ENCODE data around the gene DCHS1. TPM values are rescaled to one million over a fixed set of nuclear protein-coding genes. Genes with fewer than 3 reads are reported as not detected.

Gene DCHS1
- total RNA-seq, 2 experiments from 2014 or later, result 0.40 to 0.53 TPM

DNA sequence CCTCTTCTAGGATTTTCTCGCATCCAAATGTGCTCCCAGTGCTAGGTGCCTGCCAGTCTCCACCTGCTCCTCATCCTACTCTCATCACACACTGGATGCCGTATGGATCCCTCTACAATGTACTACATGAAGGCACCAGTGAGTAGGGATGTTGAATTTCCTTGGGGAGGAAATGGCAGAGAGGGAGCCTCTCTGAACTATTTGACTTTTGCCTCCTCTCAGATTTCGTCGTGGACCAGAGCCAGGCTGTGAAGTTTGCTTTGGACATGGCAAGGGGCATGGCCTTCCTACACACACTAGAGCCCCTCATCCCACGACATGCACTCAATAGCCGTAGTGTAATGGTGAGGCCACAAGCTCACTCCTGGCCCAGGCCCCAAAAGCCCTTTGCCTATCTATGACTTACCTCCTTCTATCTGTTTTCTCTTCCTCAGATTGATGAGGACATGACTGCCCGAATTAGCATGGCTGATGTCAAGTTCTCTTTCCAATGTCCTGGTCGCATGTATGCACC, 46.0 kb downstream of the DCHS1 start:
- ChIA-PET CTCF (no interaction called here), POLR2A (interaction anchor here (3.0 kb wide), 1 partner anchor 9 kb away, joined by 16 read pairs; the partner anchor contains the start of gene TPP1)

- POLR2A ChIA-PET, result interaction anchor here (3.0 kb wide), 1 partner anchor 10 kb away, joined by 16 read pairs; the partner anchor contains the start of gene TPP1
- CTCF ChIA-PET, result no interaction called here
Observed at GRCh38 chr11:6608726-6609501, 46.7 kb downstream of the DCHS1 start.

- CTCF ChIA-PET, result interaction anchor here (0.6 to 1.5 kb wide), 3 partner anchors 11 to 130 kb away, joined by 3 to 4 read pairs (median 4); partner anchors contain the start of gene TPP1
- POLR2A ChIA-PET, result interaction anchor here (3.0 kb wide), 1 partner anchor 11 kb away, joined by 16 read pairs; the partner anchor contains the start of gene TPP1
Observed at GRCh38 chr11:6608011-6608410, 47.6 kb downstream of the DCHS1 start.

DNA sequence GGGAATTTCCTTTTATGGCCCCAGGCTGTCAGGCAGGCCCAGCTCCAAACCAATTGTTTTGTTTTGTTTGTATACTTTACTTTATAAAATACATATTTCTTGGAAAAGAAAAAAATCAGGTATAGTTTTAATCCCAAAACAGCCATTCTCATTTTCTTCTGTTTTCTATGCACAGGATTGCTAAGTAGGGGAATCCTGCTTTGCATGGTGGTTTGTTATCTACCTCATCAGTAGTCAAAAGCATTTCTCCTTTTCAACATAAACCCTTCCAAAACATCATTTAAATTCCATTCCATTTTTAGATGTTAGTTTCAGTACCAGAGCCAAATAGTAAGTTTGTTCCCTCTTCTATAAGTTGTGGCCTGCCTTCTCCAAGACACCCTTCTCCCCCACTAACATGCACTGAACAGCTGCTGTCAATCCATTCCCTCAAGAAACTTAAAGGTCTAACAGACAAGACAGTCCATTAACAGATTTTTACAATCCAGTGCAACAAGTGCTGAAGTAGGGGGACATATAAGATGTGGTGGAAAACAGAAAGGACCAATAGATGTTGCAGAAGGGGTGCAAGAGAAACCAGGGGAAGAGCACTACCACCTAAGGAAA, 48.3 kb downstream of the DCHS1 start:
- ChIA-PET POLR2A (interaction anchor here (3.0 kb wide), 1 partner anchor 12 kb away, joined by 16 read pairs; the partner anchor contains the start of gene TPP1), CTCF (interaction anchor here (0.6 to 1.5 kb wide), 5 partner anchors 11 to 130 kb away, joined by 3 to 4 read pairs (median 3); partner anchors contain the start of gene TPP1)

DNA sequence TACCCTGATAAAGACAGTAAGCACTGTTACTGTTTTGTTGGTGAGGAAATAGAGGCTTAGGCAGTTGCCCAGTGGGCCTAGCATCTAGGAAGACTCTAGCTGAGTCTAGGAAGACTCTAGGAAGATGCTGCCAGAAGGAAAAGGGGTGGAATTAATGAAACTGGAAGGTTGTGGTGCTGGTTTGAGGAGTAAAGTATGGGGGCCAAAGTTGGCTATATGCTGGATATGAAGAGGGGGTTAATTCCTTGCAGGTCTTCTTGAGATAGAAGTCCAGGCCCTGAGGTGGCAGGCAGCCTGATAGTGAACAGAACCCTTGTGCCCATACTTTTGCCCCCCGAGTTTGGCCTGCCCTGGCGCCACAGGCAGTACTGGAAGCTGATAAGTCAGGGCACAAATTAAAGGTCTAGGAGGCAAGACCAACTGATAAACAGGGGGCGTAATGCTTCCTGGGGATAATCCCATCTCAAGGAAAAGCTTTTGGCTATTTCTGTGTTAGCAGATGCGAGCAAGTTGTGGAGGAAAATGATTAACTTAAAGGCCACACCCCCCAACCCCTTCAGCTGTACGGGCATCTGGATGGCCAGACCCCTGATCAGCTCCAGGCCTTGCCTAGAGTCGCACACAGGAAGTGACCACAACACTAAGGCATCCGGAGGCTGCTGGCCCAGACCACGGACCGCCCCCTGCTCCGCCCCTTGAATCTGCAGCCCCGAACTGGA, 49.0 kb downstream of the DCHS1 start:
- POLR2A ChIA-PET, result interaction anchor here (3.0 kb wide), 1 partner anchor 12 kb away, joined by 16 read pairs; the partner anchor contains the start of gene TPP1

DNA sequence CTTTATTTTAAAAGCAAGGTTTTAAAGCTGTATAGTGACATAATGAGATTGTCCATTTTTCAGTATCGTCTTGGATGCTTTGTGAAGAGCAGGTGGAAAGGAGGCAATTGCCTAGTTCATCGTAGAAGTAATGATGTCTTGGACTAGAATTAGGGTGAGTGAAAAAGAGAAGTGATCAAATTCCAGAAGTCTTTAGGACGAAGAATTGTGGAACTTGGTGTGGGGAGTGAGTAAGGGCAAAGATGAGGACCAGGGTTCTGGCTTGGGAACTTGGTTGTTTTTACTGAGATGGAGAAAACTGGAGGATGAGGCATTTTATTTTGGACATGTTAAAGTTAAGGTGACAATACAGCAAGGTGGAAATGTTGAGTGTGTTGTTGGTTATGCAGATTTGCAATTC, 50.8 kb downstream of the DCHS1 start:
- POLR2A ChIA-PET, result interaction anchor here (0.9 to 1.7 kb wide), 4 partner anchors 13 to 124 kb away, joined by 3 to 8 read pairs (median 6); partner anchors contain the start of genes ARFIP2, MRPL17, TIMM10B and TPP1
- CTCF ChIA-PET, result interaction anchor here (0.8 to 2.0 kb wide), 10 partner anchors 8 to 150 kb away, joined by 3 to 11 read pairs (median 4); partner anchors contain the start of genes MRPL17, TAF10 and TPP1

More for the DNA sequence above, 49.0 kb downstream of the DCHS1 start:
- CTCF ChIA-PET, result interaction anchor here (0.9 to 1.5 kb wide), 3 partner anchors 11 to 41 kb away, joined by 3 to 4 read pairs (median 3); partner anchors contain the start of gene TPP1

DNA sequence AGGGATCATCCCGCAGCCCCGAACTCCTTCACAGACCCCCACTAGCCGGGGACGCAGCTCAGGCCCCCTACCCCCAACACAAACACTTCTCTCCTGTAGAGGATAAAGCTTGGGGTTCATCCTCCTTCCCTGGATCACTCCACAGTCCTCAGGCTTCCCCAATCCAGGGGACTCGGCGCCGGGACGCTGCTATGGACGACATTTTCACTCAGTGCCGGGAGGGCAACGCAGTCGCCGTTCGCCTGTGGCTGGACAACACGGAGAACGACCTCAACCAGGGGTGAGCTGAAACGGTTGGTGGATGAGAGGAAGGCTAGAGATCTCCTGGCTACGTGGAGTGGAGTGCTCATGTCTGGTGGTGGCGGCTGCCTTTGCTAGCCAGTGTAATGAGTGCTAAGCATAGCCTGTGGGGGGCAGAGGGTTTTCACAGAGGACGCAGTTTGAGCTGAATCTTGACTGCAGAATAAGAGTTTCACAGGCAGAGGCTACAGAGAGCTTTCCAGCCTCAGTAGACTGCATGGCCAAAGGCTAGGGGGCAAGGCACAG, 51.5 kb downstream of the DCHS1 start:
- POLR2A ChIA-PET, result interaction anchor here (0.7 to 1.7 kb wide), 5 partner anchors 14 to 123 kb away, joined by 3 to 8 read pairs (median 6); partner anchors contain the start of genes ARFIP2, MRPL17, TIMM10B and TPP1
- CTCF ChIA-PET, result interaction anchor here (0.8 to 2.0 kb wide), 10 partner anchors 8 to 151 kb away, joined by 3 to 11 read pairs (median 4); partner anchors contain the start of genes MRPL17, TAF10 and TPP1

DNA sequence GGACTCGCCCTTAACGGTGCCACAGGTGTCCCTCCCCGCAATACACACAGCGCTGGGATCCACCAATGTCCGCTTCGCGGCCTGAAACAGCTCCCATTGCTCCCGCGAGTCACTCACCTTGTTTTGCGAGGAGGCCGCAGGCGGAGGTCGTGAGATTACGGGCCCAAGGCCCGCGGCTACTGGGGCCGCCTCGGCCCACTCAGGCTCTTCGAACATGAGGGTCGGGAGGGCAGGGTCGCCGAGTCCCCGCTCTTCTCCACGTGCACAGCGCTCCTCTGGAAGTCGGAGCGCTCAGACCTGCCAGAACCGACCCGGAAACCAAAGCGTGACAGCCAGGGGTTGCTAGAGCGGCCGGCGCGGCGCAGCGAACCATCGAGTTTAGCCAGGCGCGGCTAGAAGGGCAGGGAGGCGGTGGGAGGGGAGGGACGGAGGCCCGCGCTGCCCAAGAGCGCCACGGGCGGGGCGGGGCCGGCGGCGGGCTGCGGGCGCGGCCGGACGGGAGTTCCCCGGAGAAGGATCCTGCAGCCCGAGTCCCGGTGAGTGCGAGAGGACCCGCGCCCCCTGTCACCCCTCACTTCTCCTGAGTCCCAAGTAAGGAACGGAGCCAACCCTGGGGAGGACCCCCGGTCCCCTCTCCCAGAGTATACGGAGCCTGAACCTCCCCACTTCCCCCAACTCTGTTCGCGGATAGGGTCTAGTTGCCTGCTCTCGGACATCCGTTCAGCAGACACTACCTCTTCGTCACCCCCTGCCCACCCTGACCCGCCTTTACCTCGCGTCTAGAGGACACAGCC, 52.1 kb downstream of the DCHS1 start, which contains the start of the genes ILK and RRP8:
TSS of gene ILK (plus strand) at position 488 of the 794 bp plus-strand sequence. CDS start 498 bp downstream, outside the sequence.
TSS of gene RRP8 (minus strand) at position 330 of the 794 bp plus-strand sequence. CDS start at position 216, 114 bp downstream.
- ChIA-PET POLR2A (interaction anchor here (0.7 to 1.8 kb wide), 5 partner anchors 8 to 122 kb away, joined by 3 to 8 read pairs (median 5); partner anchors contain the start of genes ARFIP2, MRPL17, TAF10 and TIMM10B), CTCF (interaction anchor here (0.9 to 2.0 kb wide), 7 partner anchors 9 to 90 kb away, joined by 3 to 10 read pairs (median 4); partner anchors contain the start of genes MRPL17 and TAF10)

GRCh38 chr11:6602096-6602940, 53.3 kb downstream of the DCHS1 start:
- ChIA-PET CTCF (no interaction called here), POLR2A (interaction anchor here (1.8 kb wide), 1 partner anchor 10 kb away, joined by 5 read pairs; the partner anchor contains the start of gene TAF10)

DNA sequence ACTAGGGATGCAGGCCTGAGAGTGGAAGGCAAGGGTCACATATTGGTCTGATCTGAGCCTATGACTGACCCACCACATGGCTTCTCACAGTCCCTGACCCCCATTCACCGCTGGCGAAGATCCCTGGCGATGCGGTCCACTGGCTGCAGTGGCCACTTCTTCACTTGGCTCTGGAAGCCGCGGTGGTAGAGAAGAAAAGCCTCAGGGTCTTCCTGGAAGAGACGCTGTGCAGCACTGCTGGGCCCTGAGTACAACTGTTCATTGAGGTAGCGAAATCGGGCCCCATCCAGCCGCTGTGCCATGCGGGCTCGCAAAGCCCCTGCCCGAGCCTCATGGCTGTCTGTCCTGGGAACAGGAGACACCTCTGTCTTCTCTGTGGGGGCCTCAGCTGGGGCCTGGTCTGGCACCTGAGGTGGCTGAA, 54.6 kb downstream of the DCHS1 start:
- ChIA-PET POLR2A (no interaction called here), CTCF (no interaction called here)

- POLR2A ChIA-PET, result no interaction called here
- CTCF ChIA-PET, result interaction anchor here (2.4 kb wide), 1 partner anchor 156 kb away, joined by 8 read pairs; no protein-coding TSS in a partner anchor
Observed at GRCh38 chr11:6599881-6600390, 55.7 kb downstream of the DCHS1 start.

- ChIA-PET POLR2A (no interaction called here), CTCF (interaction anchor here (2.4 kb wide), 1 partner anchor 157 kb away, joined by 8 read pairs; no protein-coding TSS in a partner anchor)
Observed at GRCh38 chr11:6599449-6599848, 56.2 kb downstream of the DCHS1 start.

- CTCF ChIA-PET, result interaction anchor here (2.4 kb wide), 1 partner anchor 158 kb away, joined by 8 read pairs; no protein-coding TSS in a partner anchor
Observed at GRCh38 chr11:6598555-6598954, 57.1 kb downstream of the DCHS1 start.

DNA sequence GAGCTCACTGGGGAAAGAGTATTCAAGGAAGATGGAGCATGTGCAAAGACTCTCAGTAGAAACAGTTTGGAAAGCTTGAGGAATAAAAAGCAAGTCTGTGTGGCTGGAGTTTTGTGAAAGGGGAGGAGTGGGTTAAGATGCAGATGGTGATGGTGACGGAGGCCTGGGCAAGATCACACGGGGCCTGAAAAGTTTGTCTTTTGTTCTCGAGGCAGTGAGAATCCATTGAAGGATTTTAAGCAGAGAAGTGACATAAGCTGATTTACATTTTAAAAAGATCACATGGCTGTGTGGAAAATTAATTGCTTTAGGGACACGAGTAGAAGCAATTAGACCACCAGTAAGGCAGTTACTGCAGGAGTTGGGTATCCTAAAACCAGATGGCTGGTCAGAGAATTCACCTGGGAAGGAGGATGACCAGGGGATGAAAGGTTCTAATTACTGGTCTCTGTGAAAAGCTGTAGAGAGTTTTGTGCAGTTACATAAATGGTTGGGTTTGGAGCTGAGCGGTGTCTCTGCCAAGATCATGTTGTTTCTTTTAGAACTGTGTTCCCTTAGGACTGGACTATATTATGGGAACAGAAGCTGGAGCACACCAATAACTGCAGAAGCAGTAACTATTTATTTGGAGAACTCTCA, 59.3 kb downstream of the DCHS1 start:
- POLR2A ChIA-PET, result no interaction called here
- CTCF ChIA-PET, result interaction anchor here (0.6 to 1.2 kb wide), 2 partner anchors 8 to 180 kb away, joined by 3 to 4 read pairs; no protein-coding TSS in a partner anchor

More at GRCh38 chr11:6598555-6598954, 57.1 kb downstream of the DCHS1 start:
- POLR2A ChIA-PET, result no interaction called here

GRCh38 chr11:6594142-6594768, 61.4 kb downstream of the DCHS1 start:
- POLR2A ChIA-PET, result no interaction called here
- CTCF ChIA-PET, result interaction anchor here (0.7 to 1.8 kb wide), 2 partner anchors 25 to 86 kb away, joined by 3 to 4 read pairs; partner anchors contain the start of gene TPP1

Data from activated CD8-positive, alpha-beta memory T cell treated with anti-CD3 and anti-CD28 coated beads for 36 hours (primary cell).